Astrocyte (in vitro differentiated cells and primary cell): ENCODE results near the gene FAHD2B. TPM values are rescaled to one million over a fixed set of nuclear protein-coding genes. Genes with fewer than 3 reads are reported as not detected.

Experiments used
- total RNA-seq: library from RNA; stranded (reverse); gene quantifications from 2 replicates; pipeline ENCODE4 v1.2.1, GENCODE V29; 2021

Gene FAHD2B
- total RNA-seq, 1 donor from 2014 or later, result 4.3 TPM

Other genes starting within 250 kb of the FAHD2B start
- gene ANKRD39, start 236.9 kb downstream of the FAHD2B start, total RNA-seq, result 11.9 and 13.7 TPM in 2 replicates
- gene SEMA4C, start 224.8 kb downstream of the FAHD2B start, total RNA-seq, result 30.7 and 32.8 TPM in 2 replicates
- not detected in 2 replicates for gene FAM178B, start 108.3 kb downstream of the FAHD2B start, total RNA-seq
- 17.8 and 21.5 TPM in 2 replicates for gene ANKRD36, start 18.3 kb upstream of the FAHD2B start, total RNA-seq